Measurements from ENCODE around the gene LEFTY1.
"Not testable (repeated sequence)": the region's sequence is repeated elsewhere in the genome, so short reads cannot be mapped to it uniquely, and the experiment has no call there.

Gene LEFTY1

DNA sequence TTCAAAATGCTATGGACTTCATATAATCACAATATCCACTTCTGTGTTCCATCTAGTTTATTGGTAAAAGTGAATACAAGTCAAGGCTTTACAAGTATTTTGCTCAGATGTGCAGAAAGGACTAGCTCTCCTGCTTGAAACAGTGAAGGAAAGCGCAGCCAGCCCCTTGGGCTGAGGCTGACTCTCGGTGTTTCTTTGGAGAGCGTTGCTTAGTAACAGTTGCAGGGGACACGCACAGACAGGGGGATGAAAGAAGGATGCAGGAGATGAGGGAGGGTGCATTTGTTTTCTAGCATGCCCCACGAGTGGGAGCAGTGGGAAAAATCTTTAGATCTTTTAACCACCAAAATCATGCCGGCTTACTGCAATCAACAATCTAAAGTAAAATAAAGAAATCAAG lies 26.0 kb upstream of the LEFTY1 start:
- no peak for DNase-seq

DNA sequence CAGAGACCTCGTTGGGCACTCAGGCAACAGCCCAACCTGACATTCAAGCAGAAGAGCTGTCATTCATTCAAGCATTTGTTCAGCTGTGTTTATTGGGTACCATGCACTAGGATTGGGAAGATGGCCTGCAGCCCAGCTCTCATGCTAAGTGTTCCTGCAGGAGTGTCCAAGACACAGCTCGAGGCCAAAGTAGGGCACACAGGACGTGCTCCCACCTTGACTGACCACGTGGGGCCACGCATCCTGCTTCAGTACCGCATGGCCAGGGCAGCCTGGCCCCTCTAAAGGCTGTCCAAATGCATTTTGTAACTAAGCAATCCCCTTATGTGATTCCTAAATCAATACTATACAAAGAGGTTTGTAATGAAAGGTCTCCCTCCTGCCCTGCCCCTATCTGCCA lies 25.4 kb upstream of the LEFTY1 start:
- no peak for DNase-seq

DNA sequence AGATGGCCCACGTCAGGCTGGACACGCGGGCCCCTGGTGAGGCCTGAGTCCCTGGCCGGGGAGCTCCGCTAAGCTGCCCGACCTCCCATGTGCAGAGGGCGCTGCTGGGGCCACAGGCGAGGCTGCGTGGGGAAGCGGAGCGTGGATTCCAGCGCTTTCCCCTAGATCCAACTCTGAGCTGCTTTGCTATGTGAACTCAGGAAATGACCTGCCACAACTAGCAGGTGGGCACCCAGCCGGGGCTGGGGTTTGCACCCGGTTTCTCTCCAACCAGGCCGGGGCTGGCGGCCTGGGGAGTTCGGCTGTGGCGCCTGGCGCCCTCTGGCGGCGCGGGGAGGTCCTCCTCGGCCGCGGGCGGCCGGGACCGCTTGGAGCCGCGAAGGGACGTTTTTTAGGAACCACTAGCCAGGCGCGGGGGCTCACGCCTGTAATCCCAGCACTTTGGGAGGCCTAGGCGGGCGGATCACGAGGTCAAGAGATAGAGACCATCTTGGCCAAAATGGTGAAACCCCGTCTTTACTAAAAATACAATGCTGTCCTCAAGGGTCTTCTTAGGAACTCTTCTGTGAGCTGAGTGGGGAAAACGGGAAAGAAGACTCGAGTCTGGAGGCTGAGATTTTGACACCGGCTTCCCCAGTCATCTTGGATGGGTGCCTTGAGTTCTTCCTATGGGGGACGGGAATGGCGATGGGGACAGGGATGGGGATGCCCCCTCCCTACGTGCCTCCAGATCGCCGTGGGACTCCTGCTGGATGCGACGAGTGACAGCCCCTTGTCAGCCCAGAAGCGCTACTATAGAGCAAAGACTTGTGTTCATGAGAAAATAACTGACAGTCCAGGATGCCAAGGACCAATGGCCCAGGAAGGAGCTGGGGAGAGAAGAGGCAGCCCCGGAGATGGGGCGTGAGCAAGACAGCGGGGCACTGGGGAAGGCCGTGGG lies 22.5 kb upstream of the LEFTY1 start:
- peak; percentile 52 for DNase-seq

DNA sequence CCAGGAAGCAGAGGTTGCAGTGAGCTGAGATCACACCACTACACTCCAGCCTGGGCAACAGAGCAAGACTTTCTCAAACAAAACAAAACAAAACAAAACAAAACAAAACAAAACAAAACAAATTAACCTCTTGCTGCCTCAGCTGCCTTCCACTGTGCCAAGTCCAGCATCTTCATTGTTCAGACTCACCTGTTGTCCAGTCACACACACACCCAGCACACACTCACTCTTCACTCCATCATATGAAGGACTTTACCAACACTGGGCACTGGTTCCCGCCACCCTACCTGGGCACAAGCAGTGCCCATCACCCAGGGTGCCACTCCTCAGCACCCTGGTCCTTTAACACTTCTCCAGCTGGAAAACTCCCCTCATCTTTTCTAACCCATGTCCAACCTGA lies 20.5 kb upstream of the LEFTY1 start:
- no peak for DNase-seq

DNA sequence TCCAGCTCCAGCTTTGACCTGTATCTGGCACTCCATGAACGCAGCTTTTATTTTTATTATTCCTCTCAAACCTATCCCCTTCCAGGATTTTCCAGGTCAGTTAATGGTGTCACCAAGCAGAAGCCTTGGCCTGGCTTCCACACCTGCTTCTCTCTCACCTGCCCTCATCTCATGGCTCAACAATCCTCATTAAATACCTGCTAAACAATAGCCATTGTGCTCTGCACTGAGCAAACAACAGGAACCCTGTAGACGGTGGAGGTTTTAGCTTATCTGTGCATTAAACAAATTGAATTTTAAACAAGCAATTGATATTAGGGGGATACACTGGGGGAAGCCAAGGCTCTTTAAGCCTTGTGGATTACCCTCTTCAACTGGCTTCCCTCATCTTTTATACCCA lies 19.8 kb upstream of the LEFTY1 start:
- no peak for DNase-seq

DNA sequence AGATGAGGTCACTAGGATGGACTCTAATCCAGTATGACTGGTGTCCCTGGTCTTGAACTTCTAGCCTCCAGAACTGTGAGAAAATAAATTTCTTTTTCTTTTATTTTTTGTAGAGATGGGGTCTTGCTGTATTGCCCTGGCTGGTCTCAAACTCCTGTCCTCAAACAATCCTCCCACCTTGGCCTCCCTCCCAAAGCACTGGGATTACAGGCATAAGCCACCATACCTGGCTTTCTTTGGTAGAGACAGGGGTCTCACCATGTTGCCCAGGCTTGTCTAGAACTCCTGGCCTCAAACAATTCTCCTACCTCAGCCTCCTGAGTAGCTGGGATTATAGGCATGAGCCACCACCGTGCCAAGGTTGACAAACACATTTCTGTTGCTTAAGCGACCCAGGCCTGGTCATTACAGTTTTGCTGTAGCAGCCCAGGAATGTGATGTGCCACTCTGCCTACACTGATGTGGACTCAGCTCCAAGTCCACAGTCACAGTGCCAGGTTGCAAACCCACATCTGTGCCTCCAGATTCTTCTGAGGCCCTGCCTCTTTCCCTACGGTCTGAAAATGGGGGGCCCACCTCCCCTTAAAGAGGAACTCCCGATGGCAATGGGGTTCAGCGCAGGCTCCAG lies 19.2 kb upstream of the LEFTY1 start:
- no peak for DNase-seq

DNA sequence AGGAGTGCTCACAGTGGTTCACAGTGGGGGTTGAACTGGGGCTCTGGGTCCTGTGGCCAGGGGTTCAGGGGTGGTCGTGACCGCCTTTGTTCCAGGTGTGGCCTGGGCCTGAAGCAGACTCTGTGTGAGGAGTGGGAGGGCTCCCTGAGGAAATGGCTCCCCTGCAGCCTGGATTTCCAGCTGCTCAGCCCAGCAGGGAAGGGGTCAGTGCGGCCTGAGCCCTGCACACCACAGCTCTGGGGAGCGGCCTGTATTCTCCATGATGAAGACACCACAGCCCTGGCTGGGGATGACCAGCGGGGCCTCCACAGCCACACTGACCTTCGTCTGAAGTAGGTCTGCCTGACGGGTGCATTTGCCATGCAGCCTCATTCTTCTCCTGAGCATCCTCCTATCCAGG lies 18.4 kb upstream of the LEFTY1 start:
- no peak for DNase-seq

DNA sequence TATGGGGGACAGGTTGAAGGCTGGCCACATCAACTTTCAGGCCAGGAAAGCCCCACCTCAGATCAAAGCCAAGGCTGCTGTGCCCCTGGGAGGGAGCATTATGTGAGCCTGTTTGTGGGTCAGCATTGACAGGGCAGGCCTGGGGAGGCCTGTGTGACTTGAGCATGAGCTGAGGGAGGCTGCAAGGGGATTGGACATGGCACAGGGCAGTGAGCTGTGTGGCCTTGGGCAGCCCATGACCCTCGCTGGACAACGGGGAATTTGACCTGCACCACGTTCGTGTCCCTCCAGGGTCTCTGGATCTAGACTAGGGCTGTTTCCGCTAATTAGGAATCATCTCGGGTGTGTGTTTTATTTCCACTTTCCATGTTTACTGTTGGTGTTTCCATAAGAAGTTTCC lies 17.5 kb upstream of the LEFTY1 start:
- DNase-seq = no peak

DNA sequence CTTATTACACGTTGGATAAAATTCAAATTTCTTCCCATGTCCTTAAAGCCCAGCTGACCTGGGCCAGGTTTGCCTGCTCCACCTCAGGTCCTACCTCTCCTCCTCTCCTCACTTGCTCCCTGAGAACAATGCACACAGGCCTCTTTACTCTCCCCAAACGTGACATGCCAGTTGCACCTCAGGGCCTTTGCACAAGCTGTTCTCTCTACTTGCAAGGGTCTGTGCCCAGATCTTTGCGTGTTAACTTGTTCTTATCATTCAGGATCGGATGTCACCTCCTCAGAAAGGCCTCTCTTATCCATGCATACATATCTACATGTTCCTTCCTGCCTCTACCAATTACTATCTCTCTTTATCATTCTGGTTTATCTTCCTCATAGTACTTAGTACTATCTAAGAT lies 14.7 kb upstream of the LEFTY1 start:
- no peak for DNase-seq

DNA sequence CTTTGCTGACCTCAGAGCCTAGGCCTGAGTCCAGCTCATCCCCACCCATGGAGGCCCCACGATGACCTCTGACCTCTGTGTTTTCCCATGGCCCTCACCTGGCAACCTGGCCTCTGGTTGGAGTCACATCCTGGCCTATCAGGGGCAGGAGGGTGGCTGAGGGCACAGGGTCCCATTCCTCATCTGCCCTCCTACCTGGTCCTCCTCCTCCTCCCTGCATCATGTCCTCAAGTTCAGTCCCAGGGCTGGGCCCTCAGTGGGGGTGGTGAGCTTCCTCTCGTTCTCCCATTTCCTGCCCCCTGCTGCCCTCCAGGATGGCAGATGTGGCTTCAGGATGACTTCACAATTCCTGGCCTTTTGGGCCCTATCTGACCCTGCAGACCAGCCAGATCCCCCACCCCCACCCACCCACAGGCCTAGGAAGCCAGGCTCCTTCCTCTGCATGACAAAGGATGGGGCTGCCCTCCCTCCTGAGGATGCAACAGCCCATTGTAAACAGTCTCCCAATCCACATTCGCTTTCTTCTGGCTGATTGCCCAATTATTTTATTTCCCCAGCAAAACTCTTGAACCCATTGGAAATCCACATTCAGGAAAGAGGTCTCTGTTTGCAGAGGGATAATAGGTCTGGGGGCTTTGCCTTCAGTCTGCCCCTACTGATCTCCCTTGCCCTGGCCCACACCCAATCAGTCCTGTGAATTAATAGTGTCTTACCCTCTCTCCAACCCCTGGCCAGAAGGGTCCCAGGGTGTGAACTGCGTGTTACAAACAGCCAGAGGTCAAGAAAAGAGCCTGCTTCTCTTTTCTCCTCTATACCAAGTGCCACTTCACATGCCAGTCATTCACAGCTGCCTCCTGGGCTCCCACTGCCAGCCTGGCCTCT lies 10.3 kb upstream of the LEFTY1 start:
- no peak for DNase-seq

DNA sequence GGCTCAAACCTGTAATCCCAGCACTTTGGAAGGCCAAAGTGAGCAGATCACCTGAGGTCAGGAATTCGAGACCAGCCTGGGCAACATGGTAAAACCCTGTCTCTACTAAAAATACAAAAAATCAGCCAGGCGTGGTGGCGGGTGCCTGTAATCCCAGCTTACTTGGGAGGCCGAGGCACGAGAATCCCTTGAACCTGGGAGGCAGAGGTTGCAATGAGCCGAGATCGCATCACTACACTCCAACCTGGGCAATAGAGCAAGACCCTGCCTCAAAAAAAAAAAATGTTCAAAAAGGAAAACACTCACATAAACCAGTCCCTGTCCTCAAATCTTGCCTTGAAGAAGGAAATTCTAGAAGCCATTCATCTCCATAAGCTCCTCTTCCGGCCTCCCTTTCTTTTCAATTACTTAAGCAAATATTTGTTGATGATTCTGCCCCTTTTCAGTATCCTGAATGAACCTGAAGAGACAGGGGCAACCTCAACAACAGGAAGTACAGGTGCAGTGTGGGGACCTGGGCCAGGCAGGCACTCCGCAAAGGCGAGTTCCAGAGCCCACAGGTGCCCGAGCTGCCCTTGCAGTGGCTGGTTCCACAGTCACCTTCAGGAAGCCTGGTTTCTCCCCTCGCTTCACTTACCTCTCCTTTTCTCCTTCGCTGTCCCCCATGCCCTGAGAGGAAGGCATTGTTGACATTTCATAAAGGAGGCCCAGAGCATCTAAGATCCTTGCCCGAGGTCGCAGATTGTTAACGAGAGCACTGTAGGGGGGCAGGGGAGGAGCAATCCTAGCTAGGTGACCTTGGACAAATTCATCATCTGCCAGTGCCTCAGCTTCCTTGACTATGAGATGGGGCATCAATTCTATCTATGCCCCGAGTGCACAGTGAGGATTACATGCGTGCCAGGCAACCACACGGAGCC lies 8.9 kb upstream of the LEFTY1 start:
- no peak for DNase-seq

DNA sequence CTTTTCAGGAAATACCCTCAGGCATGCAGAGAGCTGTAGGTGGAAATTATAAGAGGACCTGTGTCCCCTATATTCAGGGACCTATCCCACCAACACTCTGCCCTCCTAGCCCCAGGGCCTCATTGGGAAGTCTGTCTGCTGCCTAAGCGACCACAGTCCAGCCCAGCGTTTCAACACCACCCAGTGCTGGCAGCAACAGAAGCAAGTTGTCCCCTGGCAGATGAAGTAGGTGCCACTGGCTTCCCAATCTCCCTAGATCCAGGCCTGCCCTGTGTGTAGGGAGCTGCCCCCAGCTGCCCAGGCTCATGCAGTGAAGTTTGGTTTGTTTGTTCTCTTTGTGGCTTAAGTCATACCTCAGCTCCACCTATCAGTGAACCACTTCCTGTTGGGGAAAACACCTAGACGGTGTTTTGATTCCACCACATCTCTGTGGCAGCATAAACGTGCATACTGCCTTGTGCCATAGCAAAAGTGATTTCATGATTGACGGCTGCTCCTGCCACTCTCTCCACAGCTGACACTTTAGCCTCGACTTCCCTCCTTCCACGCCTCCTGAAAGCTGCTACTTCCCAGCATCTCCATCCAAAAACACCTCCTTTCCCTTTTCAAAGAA lies 8.1 kb upstream of the LEFTY1 start:
- no peak for DNase-seq

DNA sequence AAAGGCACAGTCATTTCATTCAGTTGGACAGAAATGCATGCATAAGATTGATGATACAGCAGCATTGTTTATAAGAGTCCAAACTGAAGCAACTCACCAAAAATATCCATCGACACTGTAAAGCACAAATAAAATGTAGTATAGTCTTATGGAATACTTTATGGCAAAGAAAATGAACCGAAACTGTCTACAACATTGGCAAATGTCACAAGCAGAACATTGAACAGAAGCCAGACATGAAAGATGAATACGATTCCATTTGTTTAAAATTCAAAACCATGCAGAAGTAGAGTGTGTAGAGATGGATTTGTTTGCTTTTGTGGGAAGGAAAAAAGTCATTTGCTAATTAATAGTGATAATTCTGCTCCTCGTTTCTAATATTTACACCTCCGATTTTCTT lies 7.5 kb upstream of the LEFTY1 start:
- DNase-seq = no peak

DNA sequence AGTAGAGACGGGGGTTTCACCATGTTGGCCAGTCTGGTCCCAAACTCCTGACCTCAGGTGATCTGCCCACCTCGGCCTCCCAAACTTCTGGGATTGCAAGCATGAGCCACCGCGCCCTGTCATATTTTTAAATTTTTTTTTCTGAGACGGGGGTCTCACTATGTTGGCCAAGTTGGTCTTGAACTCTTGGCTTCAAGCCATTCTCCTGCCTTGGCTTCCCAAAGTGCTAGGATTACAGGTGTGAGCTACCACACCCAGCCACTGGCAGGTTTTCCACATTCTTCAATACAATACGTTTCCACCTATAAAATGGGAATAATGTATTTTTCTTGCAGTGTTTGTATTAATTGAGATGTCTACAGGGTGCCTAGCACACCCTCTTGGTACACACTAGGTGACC lies 3.4 kb upstream of the LEFTY1 start:
- DNase-seq = no peak

DNA sequence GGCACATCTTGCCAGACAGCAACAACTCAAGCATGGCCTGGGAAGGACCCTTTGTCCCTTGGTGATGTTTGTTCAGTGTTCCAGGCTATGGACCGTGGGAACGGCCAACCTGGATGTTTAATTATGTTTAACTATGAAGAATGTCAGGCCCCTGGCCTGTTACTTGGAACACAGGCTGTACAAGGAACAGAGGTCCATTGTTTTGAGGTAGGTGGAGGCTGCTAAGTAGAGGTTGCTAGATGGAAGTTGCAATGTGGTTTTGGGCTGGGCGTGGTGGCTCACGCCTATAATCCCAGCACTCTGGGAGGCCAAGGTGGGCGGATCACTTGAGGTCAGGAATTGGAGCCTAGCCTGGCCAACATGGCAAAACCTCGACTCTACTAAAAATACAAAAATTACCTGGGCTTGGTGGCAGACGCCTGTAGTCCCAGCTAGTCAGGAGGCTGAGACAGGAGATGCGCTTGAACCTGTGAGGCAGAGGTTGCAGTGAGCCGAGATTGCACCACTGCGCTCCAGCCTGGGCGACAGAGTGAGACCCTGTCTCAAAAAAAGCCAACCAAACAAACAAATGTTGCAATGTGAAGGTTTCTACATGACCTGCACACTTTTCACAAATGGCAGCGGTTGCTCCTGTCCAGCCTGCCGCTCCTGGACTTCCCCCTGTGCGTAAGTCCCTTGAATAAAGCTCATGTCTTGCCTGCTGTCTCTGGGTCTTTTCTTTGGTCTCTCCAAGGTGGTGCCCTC lies 2.5 kb upstream of the LEFTY1 start:
- DNase-seq = no peak

DNA sequence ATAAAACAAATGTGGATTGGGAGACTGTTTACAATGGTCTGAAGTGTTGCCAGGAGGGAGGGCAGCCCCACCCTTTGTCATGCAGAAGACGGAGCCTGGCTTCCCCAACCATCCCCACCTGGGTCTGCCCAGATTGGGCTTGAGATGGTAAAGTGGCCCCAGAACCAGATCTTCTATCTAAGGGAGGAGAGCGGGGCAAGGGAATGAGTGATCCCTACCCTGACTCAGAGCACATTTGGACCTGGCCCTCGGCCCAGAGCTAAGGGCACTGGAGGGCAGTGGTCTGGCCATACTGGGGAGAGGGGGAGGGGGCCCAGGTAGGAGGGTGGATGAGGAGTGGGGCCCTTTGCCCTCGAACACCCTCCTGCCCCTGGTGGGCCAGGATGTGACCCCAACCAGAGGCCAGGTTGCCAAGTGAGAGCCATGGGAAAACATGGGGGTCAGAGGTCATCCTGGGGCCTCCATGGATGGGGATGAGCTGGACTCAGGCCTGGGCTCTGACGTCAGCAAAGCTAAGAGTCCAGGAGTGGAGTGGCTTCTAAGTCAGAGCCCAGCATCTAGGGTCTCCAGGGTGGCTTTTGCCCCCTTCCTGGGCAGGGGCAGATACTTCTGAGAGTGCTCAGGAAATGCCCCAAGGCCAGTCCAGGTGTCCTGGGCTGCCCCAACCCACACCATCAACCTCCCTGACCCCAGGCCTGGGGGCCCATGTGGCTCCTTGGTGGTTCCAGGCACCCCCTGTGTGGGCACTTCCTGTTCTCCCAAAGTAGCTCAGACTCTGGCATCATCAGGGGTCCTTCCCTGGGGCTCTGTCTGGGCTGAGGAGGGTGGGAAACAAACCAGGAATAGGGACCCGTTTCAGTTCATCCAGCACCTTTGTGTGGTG lies 1.6 kb upstream of the LEFTY1 start:
- DNase-seq = no peak

DNA sequence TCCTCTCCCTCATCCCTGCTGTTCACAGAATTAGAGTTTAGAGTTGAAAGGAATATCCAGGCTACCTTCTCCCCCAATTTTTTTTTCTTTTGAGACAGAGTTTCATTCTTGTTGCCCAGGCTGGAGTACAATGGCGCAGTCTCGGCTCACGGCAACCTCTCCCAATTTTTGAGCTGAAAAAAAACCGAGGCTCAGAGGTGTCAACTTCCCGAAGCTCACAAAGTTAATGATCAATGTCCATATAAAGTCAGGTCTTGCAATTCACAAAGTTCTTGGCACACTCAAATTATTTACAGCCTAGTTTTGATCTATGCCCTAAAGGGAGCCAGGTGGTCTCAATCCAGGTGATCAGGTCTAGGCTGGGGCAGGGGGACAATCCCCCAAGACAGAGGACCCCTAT lies 797 bp upstream of the LEFTY1 start:
- DNase-seq = no peak

DNA sequence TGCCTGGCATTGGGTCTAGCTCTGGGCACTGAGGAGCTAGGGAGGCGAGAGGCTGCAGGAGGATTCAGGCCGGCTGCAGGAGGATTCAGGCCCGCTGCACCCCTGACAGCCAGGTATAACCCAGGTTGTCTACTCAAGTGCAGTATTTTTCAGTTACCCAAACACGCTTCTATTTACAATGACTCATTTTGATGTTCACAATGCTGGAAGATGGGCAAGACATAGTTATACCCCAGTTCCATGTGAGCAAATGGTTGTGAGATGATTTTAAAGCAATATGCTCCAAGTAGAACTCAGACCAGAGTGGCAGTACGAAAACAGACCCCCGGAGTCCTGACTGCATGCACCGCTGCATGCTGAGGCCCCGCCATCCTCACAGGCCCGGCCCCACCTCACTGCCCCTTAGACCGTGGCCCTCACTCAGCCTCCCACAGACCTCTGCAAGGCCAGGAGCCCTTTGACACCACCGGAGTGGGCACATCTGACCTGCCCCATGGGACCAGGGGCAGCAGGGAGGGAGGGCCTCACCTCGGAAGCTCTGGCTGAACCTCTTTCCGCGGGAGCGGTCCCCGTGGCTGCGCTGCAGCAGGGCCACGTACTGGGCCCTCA lies 553 bp downstream of the LEFTY1 start:
- no peak for DNase-seq

DNA sequence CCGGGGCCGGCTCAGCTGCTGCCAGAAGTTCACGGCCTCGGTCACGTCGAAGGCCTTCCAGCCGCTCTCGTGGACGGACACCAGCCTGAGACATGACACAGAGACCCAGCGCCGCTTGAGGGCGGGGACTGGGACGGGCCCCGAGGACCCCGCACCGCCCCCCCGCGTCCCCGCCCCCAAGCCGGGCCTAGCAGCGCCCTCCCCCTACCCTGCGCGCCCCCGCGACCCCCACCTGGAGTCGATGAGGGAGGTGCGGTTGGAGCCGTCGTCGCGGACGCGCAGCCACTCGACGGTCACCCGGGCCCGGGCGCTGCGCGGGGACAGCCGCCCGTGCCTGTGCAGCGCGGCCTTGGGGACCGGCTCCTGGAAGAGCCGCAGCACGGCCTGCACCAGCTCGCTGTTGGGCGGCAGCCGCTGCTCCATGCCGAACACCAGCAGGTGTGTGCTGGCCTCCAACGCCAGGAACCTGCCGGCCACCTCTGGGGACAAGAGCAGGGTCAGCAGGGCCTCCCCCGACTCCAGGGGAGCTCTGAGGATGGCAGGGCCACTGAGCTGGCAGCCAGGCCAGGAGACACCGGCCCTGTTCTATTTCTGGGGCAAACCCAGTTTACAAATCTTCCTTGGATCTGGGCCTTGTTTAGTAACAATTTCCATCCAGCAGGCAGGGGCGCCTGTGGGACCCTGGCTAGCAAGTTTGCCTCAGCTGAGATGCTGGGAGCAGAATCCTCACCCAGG lies 1.2 kb downstream of the LEFTY1 start:
- DNase-seq = not testable (repeated sequence)

Data from hematopoietic multipotent progenitor cell treated with erythropoietin and hydrocortisone succinate and interleukin-3 and kit ligand, for 8 days (in vitro differentiated cells).